Stimulated activated CD4-positive, alpha-beta T cell treated with anti-CD3 and anti-CD28 coated beads, Interleukin-12 subunit alpha, Interleukin-12 subunit beta, amount 100 ng/mL, for 24 hours (primary cell): Measurements from ENCODE around the gene CDPF1.
"Not testable (repeated sequence)": the region's sequence is repeated elsewhere in the genome, so short reads cannot be mapped to it uniquely, and the experiment has no call there.

Experiments used
- DNase-seq, 2 experiments: peaks; one replicate each; pipeline ENCODE4 v3.0.0-alpha.2; 2020; ENCODE audit warnings: low read depth in 2 of 2

The CDPF1 gene

DNA sequence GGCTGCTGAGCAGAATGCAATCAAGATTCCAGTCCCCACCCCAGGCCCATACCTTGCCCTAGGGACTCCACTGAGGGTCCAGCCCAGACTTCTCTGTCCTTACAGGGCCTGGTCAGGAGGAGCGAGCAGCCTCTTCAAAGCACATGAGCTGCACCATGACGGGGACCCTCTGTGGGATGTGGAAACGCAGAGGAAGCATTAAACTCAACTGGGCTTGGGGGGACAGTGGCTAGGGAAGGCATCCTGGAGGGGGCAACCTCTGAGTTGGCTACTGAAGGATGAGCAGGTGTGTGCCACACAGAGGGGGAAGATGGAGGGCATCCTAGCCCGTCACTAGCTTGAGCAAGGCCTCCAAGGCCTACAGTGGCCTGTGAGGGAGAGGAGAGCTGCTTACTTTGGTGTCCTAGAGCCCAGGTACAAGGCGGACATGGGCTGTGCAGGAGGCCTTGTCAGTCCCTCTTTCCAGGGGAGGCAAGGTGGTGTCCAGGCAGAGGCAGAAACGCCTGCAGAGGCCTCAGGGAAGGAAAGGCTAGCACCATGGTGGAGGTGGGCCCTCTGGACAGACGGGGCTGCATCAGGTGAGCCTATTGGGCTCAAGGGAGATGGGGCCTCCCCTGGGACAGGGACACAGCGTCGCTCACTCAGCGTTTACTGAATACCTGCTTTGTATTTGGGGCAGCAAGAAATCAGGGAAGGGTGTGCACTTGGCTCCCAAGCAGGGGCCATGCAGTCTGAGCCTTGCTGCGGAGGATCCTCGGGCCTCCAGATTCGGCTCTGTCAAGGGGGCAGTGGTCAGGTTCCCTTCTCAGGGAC, 32.0 kb upstream of the CDPF1 start:
- DNase-seq: no peak

DNA sequence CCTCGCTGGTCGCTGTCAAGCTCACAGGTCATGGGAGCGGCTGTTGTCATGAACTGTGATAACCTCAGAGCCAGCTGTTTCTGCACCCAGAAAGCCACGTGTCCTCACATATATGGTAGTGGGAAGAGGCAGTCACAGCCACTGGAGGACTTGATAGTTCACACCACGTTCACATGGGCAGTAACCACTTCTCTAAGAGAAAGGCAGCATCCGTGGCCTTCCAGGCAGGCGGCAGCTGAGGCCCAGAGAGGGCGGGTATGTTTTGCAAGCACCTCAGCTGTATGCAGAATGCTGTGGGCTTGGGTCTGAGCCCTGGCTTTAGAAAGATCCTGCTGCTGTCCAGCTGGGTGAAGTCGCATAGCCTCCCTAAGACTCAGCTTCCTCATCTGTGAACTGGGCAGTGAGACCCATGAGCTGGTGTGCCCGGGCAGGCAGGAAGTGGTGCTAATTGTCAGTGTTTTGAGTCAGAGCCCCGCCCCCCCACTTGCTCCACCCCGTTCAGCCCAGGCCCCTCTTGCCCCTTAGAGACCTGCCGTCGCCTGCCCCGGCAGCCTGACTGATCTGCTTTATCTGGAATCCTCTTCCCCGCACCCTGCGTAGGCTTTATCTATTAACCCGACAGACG, 31.0 kb upstream of the CDPF1 start:
- DNase-seq: no peak

DNA sequence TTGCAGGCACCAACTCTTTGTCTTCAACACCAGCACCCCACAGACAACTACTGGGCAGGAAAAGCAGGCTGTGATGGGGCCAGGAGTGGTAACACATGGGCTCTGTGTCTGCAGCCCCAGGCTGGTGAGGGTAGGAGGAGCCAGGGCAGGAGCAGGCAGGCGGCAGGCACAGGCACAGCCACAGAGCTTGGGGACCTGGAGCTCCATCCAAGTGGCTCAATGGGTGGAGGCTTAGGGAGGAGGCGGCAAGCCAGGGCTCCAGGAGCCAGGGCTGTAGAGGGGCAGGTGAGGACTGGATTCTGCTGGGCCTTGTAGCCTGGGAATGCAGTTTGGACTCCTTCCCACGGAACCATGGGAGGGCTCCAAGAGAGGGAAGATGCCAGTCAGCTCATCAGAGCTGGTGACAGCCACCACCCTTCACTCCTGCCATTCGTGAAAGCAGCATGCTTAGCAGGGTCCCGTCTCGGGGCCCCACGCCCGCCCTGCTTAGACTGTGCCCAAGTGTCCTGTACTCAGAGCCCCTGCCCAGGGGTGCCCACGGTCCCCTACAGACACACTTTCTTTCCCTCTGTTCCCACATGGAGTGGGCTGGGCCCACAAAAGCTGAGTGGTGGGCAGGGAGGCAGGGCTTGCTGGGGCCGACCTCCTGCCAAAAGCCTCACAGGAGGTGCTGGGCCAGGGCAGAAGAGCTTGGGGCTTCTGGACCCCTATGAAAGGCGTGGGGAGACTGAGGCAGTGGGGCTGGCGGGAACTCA, 30.1 kb upstream of the CDPF1 start:
- no peak for DNase-seq

DNA sequence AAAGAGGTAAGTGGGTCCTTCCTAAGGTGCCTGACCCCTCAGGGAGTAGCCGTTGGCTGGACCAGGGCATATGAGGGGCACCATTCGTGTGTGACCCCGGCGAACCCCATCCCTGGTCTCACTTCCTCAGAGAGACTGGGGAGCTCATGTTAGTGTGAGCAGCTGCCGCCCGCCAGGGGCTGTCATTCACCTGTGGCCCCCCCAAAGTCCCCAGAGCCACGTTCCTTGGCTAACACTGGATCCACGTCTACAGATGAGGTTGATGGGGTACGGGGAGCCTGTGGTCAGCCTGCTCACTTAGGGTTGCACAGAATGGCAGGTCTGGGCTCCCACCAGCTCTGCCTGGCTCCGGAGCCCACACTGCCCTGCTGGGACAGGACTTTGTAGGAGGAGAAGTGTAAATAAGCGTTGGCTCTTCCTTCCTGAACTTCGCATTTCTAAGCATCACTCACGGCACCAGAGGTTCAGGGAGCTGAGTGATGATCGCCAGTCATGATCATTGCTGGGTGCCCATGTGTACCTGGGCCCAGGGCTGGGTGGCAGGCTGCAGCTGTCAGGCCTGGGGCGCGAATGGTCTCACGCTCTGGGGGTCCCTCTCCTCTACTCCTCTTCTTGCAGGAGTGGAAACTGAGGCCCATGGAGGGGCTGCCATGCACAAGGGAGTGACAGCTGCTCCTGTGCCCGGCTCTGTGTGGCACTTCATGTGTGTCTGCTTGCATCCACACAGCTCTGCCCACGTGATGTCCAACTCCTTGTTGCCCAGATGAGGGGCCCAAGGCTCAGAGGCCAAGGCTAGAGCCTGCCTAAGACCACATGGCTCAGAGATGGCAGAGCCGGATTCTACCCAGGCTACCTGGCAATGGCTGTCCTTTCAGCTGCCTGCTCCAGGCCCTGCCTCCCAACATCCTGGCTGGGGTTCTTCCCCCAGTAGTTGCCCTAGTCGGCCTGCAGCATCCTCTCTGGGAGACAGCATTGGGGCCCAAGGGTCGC, 28.9 kb upstream of the CDPF1 start:
- no peak for DNase-seq

DNA sequence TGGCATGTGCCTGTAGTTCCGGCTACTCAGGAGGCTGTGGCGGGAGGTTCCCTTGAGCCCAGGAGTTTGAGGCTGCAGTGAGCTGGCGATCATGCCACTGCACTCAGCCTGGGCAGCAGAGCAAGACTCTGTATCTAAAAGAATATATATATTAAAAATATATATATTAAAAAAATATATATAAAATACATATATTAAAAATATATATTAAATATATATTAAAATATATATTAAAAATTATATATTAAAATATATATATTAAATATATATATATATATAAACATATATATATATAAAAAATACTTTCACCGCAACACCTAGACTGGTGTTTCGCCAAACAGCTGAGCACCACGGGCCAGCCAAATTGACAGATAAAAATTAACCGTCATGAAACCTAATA, 26.5 kb upstream of the CDPF1 start:
- no peak for DNase-seq

DNA sequence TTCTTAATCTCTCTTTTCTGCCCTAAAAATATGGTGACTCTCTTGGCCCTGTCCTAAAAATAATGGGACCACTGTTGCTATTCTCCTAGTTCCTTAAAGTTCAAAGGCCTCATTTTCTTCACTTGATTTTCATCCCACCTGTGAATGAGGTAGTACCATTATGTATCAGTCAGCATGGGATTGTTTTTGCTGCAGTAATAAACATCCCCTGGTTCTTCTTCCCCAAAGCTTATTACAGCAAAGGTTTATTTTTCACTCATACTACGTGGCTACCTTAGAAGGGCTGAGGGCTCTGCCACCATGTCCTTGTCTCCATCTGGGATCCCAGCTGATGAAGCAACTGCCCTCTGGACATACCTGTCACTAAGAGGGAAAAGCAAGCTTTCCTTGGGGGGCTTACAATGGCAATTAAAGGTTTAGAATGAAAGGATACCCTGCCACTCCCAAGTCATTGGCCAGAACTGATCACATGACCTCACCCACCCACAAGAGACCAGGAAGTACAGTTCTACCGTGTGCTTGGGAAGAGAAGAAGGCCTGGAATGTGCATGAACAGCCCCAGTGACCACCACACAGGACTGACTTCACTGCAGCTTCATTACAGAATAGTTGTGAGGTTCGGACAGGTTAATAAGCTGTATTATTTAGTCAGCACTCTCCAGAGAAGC, 25.5 kb upstream of the CDPF1 start:
- no peak for DNase-seq

DNA sequence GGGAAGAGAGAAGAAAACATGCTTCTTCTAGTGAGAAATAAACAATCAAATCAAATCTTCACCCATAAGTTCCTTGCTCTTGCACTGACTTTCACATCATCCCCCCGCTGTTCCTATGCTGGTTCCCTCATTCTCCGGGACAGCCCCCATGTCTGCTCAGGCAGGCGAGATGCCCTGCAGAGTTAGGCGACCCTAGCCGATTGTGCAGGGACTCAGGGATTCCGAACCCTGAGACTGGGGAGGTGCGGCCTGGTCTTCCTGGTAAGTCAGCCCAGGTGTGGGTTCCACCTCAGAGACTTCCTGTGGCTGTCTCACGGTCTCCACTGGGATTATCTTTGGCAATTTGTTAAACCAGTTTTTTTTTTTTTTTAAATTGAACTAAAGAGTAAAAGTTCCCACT, 24.3 kb upstream of the CDPF1 start:
- DNase-seq: no peak

DNA sequence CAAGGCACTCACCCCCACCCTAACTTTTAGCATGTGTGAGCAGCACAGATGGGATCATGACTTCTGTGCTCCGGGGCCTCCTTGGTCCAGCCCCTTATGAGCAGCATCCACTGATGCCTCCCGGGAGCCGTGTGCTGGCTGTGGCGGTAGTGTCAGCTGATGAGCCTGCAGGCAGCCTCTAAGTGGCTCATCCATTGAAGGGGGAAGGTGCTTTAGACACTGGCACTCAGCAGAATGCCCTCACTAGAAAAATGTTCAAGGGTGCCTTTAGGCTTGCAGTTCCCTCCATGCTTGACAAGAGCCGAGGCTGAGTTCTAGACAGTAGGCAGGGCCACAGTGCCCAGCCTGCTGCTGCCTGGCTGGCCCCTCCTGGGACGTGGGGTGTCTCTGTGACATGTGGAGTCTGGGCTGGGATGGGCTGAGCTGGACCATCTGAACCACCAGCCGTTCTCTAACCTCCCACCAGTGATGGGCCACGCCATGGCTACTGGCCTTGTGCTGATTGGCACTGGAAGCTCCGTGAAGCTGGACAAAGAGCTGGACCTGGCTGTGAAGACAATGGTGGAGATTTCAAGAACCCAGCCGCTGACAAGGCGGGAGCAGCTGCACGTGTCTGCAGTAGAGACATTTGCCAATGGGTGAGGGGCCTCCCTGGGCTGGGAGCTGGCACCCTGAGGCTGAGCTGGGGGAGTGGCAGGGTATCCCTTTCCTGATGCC, 23.5 kb upstream of the CDPF1 start:
- no peak for DNase-seq

DNA sequence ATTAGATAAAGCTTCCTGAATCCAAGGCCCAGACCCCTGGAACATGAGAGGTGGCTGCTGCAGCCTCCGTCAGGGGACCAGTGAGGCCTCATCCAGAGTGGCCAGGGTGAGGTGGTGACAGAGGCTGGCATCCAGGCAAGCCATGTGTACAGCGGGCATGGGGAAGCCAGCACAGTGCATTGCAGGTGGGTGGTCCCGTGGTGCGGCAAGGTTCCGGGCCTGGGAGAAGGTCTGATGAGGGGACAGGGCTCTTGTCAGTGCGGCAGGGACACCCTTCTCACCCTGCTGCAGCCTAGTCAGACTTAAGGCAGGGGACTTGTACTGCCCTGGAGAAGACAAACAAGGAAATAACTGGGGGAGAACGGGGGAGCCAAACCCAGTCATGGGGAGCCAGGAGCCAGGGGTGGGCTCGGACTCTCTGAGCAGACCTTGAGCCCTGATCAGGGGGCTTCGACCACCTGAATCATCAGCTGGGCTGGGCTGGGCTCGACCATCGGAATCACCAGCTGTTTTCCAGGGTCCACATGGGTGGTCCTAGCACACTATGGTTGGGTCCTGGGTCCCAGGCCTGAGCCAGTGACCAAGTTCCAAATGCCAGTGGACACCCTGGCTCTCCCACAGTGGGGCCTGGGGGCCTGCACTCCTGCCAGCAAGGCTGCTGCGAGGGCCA, 22.8 kb upstream of the CDPF1 start:
- no peak for DNase-seq

DNA sequence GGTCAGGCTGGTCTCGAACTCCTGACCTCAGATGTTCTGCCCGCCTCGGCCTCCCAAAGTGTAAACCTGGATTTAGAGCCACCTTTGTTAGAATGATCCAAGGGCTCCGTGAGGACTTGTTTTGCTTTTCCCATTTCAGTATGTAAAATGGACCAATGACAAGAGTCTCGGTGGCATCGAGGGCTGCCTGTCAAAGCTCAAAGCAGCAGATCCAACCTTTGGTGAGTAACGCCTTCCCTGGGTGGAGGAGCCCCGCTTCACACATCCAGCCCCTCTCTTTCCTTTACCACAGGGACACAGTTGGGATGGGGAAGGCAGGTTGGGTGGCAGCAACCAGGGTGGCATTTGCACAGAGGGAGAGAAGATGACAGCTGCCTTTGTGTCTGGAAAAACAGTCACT, 22.1 kb upstream of the CDPF1 start:
- no peak for DNase-seq

DNA sequence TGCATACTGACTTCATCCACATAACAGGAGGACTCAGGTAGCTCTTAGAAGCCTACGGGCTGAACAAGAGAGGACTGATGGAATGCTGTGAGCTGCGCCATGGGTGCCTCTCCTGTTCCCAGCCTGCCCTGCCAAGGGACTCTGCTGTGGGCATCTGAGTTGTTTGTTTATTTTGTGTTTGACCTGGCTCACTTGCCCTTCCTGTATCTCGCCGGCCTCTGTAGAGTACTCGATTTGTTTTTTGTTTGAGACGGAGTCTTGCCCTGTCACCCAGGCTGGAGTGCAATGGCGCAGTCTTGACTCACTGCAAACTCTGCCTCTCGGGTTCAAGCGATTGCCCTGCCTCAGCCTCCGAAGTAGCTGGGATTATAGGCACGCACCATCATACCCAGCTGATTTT, 19.5 kb upstream of the CDPF1 start:
- no peak for DNase-seq

DNA sequence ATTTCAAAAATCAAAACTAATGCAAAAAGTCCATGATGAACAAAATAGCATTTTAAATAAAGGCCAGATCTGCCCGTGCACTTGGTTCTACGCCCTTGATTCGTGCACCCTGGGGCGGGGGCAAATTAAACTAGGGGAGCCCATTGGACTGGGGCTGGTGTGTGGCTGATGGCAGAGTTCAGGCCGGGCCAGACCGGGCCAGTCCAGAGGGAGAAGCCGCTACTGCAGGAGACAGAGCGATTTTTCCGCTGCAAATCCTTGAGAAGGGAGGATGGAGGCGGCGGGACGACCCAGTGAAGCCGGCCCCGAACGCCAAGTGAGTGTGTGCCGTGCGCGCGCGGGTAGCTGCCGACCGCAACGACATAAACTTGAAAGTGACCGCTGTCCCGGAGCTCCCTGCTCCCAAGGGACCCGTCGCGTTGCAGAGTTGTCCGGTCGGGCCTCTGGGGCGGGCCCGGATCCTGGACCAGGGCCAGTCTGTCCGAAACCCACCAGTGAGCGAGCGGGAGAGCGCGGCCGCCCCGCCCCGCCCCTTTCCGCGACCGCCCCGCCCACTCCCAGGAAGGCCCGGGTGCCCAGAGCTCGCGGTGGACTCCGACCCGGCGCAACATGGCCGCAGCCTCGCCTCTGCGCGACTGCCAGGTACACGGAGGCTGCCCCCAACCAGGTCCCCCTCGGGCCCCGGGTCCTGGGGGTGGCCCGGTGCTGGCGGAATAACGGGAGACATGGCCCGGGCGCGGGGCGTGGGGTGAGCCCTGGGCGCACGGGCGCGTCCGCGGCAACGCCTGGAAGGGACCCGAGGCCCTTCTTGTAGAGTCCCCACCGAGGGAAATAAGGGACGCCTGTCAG, 17.6 kb upstream of the CDPF1 start, which contains the start of gene TTC38:
TTC38 (plus strand) TSS at position 578 of the 849 bp plus-strand sequence; CDS start at position 610, 32 bp downstream.
- peak in 1 of 2 experiments; percentile 41 for DNase-seq

DNA sequence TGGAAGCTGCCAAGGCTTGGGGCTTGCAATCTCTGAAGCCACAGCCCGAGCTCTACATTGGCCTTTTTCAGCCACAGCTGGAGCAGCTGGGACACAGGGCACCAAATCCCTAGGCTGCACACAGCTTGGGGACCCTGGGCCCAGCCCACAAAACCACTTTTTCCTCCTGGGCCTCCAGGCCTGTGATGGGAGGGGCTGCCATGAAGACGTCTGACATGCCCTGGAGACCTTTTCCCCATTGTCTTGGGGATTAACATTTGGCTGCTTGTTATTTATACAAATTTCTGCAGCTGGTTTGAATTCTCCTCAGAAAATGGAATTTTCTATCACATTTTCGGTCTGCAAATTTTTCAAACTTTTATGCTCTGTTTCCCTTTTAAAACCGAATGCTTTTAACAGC, 15.5 kb upstream of the CDPF1 start:
- not testable (repeated sequence) for DNase-seq

DNA sequence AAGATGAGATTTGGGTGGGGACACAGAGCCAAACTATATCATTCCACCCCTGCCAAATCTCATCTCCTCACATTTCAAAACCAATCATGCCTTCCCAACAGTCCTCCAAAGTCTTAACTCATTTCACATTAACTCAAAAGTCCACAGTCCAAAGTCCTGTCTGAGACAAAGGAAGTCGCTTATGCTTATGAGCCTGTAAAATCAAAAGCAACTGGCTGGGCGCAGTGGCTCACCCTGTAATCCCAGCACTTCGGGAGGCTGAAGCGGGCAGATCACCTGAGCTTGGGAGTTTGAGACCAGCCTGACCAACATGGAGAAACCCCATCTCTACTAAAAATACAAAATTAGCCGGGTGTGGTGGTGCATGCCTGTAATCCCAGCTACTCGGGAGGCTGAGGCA, 14.4 kb upstream of the CDPF1 start:
- DNase-seq: not testable (repeated sequence)

DNA sequence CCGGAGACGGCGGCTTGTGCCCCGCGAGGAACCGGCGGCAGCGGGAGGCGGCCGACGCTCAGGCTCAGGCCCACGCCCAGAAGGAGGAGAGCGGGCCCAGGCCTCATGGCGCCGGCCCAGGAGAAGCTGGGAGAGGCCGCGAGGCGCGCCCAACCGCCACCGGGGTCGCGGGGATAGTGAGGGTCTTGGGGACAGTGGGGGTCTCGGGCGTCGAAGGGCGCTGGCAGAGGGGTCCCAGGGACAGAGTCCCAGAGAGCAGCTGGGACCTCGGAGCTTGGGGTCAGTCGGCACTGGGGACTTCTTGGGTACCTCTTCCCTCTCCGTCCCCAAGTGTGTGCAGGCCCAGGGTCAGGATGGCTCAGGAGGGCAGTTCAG, 13.1 kb upstream of the CDPF1 start, which contains the start of gene PKDREJ:
PKDREJ (minus strand) TSS at position 128 of the 375 bp plus-strand sequence; CDS start at position 107, 21 bp downstream.
- no peak for DNase-seq

DNA sequence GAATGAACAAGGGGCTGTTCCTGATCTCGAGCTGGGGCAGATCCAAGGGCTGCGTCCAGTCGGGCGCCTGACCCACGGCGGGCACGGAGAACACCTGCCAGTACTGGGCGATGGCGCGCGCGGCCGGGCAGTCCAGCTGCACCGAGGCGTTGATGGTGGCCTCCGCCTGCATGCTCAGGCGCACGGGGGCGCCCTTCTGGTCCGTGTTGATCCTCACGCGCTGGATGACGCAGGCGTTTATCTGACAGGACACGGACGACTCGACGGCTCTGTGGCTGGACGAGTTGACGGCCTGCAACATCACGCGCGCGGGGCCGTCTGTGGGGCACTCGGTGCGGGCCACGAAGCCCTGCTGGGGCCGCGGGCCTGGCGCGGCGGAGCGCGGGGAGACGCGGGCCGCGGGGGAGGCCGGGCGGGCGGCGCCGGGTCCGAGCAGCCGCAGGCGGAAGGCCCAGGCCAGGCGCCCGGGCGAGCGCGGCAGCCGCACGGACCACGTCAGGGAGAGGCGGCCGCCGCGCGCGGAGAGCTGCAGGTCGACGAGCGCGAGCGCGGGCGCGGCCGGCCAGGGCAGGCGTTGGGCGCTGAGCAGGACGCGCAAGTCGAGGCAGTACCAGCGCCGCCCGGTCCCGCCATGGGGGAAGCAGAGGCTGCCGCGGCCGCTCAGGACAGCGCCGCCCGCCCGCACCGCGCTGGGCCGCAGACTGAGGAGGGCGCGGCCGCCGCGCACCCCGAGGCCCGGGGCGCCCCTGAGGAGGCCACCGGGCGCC, 12.5 kb upstream of the CDPF1 start:
- peak in 1 of 2 experiments; percentile 38 for DNase-seq

DNA sequence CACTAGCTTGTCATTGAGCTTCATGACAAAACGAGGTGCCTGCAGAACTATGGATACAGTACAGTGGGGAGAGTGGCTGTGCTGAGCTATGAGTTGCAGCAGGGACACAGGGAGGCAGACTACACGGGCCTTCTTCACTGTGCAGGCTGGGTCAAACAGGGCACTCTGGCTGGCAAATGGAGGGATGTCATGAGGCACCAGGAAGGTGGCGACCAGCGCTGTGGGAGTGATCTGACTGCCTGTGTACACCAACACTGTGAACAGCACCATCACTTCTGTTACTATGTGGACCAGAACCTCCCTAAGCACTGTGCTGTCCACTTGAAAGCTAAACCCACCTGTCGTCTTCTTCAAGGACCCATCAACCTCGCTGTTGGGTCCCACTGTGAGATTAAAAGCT, 9.9 kb upstream of the CDPF1 start:
- DNase-seq: no peak

DNA sequence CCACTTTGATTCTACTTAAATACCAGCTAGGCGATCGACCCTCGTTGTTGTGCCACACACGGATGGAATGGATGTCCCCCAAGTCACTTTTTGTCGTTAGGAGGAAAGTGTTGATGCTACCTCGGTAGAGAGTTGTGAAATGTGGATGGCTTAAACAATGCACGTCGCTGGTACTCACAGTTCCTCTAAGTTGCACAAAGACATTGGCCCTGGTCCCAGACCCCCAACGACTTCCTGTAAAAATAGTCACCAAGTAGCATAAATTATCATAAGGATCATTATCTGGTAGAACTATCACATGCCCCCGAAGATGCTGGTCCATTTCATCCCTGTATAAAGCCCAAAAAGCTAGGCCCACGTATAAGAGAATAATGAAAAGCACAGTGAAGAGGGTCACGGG, 9.3 kb upstream of the CDPF1 start:
- DNase-seq: no peak
